ENCODE measurements around the gene C13orf42. TPM values are rescaled to one million over a fixed set of nuclear protein-coding genes. Genes with fewer than 3 reads are reported as not detected.

C13orf42 gene
- total and polyA plus RNA-seq, 2 donors (not counting 3 experiments of a cell fraction or from before 2014, with no cell fraction given): not detected

- Histone ChIP-seq H4K20me1 (replicated peaks; ENCODE audit: control insufficient read depth, extremely low read depth, insufficient read depth, low read length) (no peaks in the 10 kb centered on the region), H3K4me1 (ENCODE audit: control insufficient read depth, extremely low read depth, insufficient read depth, low read length) (peaks cover 11% of the 10 kb centered on the region), H3K27ac (ENCODE audit: insufficient read depth, low read depth, low read length) (no peak overlapping the region), H3K27me3 (ENCODE audit: control insufficient read depth in 2 of 2, insufficient read depth in 2 of 2, low read length in 2 of 2) (peaks cover 5 to 9% of the 10 kb centered on the region in 2 experiments), H3K36me3 (ENCODE audit: control insufficient read depth in 2 of 2, extremely low read depth in 1 of 2, insufficient read depth in 2 of 2, low read length in 2 of 2) (no peaks in the 10 kb centered on the region), H3K79me2 (ENCODE audit: control insufficient read depth, insufficient read depth, low read length) (no peaks in the 10 kb centered on the region), H3K4me3 (replicated peaks in 1 of 3; ENCODE audit: insufficient read depth in 1 of 3, low read depth in 1 of 3, low read length in 3 of 3) (no peak overlapping the region), H3K4me2 (ENCODE audit: insufficient read depth, low read length) (no peak overlapping the region), H3K9me3 (replicated peaks; ENCODE audit: control insufficient read depth, insufficient read depth, low read length) (no peaks in the 10 kb centered on the region), H2AFZ (ENCODE audit: low read depth, low read length) (no peak overlapping the region), H3K9ac (replicated peaks; ENCODE audit: extremely low read depth, insufficient read depth, low read length) (no peak overlapping the region), H3K9me1 (replicated peaks; ENCODE audit: control insufficient read depth, extremely low read depth, insufficient read depth, low read length) (no peaks in the 10 kb centered on the region)
- DNase-seq (ENCODE audit: low read depth, low spot score): no peak
- CTCF ChIA-PET: interaction anchor here (0.9 to 1.8 kb wide), 14 partner anchors 9 to 1461 kb away, joined by 3 to 19 read pairs (median 3); partner anchors contain the start of gene TRIM13
- BruUV-seq (replicated peaks): no TSS peak
- no peak for TF ChIP-seq FOS (IDR thresholded peaks at IDR 0.05; ENCODE audit: borderline replicate concordance, insufficient read depth, low read length)
- TF ChIP-seq MYC (IDR thresholded peaks at IDR 0.05; ENCODE audit: low read depth, low read length): no peak
- no peak for TF ChIP-seq CTCF (IDR thresholded peaks at IDR 0.05; ENCODE audit: extremely low read depth in 1 of 2, insufficient read depth in 1 of 2, low read depth in 1 of 2, low read length in 2 of 2)
- dilution Hi-C loops (cut with MboI; ENCODE audit: extremely low pct_ligation_motif_present, low sequenced_read_pairs) (no loop called here), intact Hi-C loops (cut with micrococcal nuclease) (loop anchor here (10.0 kb wide), 1 partner anchor 534 kb away; no protein-coding TSS in a partner anchor)
- no peak for FAIRE-seq
- POLR2A ChIA-PET: no interaction called here
Measured at GRCh38 chr13:51068501-51068900, 42.6 kb downstream of the C13orf42 start.

GRCh38 chr13:51067706-51068105, 43.4 kb downstream of the C13orf42 start:
- H4K20me1 ChIP-seq (replicated peaks; ENCODE audit: control insufficient read depth, extremely low read depth, insufficient read depth, low read length): no peaks in the 10 kb centered on the region
- POLR2A ChIA-PET: no interaction called here

More at GRCh38 chr13:51067706-51068105, 43.4 kb downstream of the C13orf42 start:
- dilution Hi-C loops (cut with MboI; ENCODE audit: extremely low pct_ligation_motif_present, low sequenced_read_pairs): no loop called here
- Histone ChIP-seq H3K9me1 (replicated peaks; ENCODE audit: control insufficient read depth, extremely low read depth, insufficient read depth, low read length) (no peaks in the 10 kb centered on the region), H3K4me1 (ENCODE audit: control insufficient read depth, extremely low read depth, insufficient read depth, low read length) (peaks cover 11% of the 10 kb centered on the region), H3K36me3 (ENCODE audit: control insufficient read depth in 2 of 2, extremely low read depth in 1 of 2, insufficient read depth in 2 of 2, low read length in 2 of 2) (no peaks in the 10 kb centered on the region), H3K79me2 (ENCODE audit: control insufficient read depth, insufficient read depth, low read length) (no peaks in the 10 kb centered on the region), H3K4me2 (ENCODE audit: insufficient read depth, low read length) (no peak overlapping the region), H3K27ac (ENCODE audit: insufficient read depth, low read depth, low read length) (no peak overlapping the region), H3K9ac (replicated peaks; ENCODE audit: extremely low read depth, insufficient read depth, low read length) (no peak overlapping the region), H3K9me3 (replicated peaks; ENCODE audit: control insufficient read depth, insufficient read depth, low read length) (no peaks in the 10 kb centered on the region), H2AFZ (ENCODE audit: low read depth, low read length) (no peak overlapping the region), H3K4me3 (replicated peaks in 1 of 3; ENCODE audit: insufficient read depth in 1 of 3, low read depth in 1 of 3, low read length in 3 of 3) (no peak overlapping the region), H3K27me3 (ENCODE audit: control insufficient read depth in 2 of 2, insufficient read depth in 2 of 2, low read length in 2 of 2) (peaks cover 5 to 10% of the 10 kb centered on the region in 2 experiments)
- BruUV-seq (replicated peaks): no TSS peak
- no peak for TF ChIP-seq POLR2AphosphoS5 (IDR thresholded peaks at IDR 0.05; ENCODE audit: insufficient read depth, low read depth, low read length)
- no peak for TF ChIP-seq MAX (IDR thresholded peaks at IDR 0.05; ENCODE audit: insufficient read depth, insufficient read length)
- no peak for TF ChIP-seq CTCF (IDR thresholded peaks at IDR 0.05; ENCODE audit: extremely low read depth in 1 of 2, insufficient read depth in 1 of 2, low read depth in 1 of 2, low read length in 2 of 2)
- no peak for TF ChIP-seq POLR2A (IDR thresholded peaks at IDR 0.05; ENCODE audit: low read depth, low read length)
- no peak for TF ChIP-seq FOS (IDR thresholded peaks at IDR 0.05; ENCODE audit: borderline replicate concordance, insufficient read depth, low read length)
- no peak for TF ChIP-seq JUN (IDR thresholded peaks at IDR 0.05; ENCODE audit: borderline replicate concordance, insufficient read depth, insufficient read length, low read depth)
- TF ChIP-seq MYC (IDR thresholded peaks at IDR 0.05; ENCODE audit: low read depth, low read length): no peak
- TF ChIP-seq EZH2 (IDR thresholded peaks at IDR 0.05; ENCODE audit: borderline replicate concordance, low read depth, low read length, severe bottlenecking): no peak
- no peak for TF ChIP-seq GATA2 (IDR thresholded peaks at IDR 0.05; ENCODE audit: insufficient read depth, insufficient read length, low read depth, low read length)
- CTCF ChIA-PET: interaction anchor here (0.9 to 1.2 kb wide), 2 partner anchors 156 to 1091 kb away, joined by 4 read pairs; no protein-coding TSS in a partner anchor
- intact Hi-C loops (cut with micrococcal nuclease): loop anchor here (10.0 kb wide), 1 partner anchor 533 kb away; no protein-coding TSS in a partner anchor
- DNase-seq (ENCODE audit: low read depth, low spot score) (no peak), FAIRE-seq (no peak)
